Measurements from ENCODE around the gene TAT.

GRCh38 chr16:71576971-71577370, at the start of gene TAT:
- TF ChIP-seq CTCF (IDR thresholded peaks at IDR 0.05) (no peak), POLR2A (IDR thresholded peaks at IDR 0.05) (no peak), POLR2AphosphoS5 (IDR thresholded peaks at IDR 0.05) (no peak), EP300 (IDR thresholded peaks at IDR 0.05) (no peak)

Data from suprapubic skin (tissue), 4 donors.